GM13977 (cell line): ENCODE measurements around the gene C20orf144.
"Not testable (repeated sequence)": the region's sequence is repeated elsewhere in the genome, so short reads cannot be mapped to it uniquely, and the experiment has no call there.

Source experiments
- DNase-seq: peaks from one replicate; pipeline ENCODE4 v3.0.0; 2012; ENCODE audit warnings: low spot score
- in situ Hi-C: fragments of 300-500 bp; cut with MboI; formaldehyde crosslinking; loops from one replicate; pipeline ENCODE4 v1.12.0; 2022; ENCODE audit warnings: low sequenced_read_pairs, low pct_unique_long_range_greater_than_20kb, mixed read lengths, inconsistent platforms; ENCODE audit not compliant: unreplicated experiment
- TF ChIP-seq, protein P1 (sequence below): IDR thresholded peaks from 2 replicates; pipeline ENCODE4 v1.5.1; 2012; ENCODE audit warnings: mild to moderate bottlenecking, control low read depth; ENCODE audit not compliant: insufficient read depth; ENCODE audit errors: extremely low read depth, missing control alignments

Gene C20orf144

DNA sequence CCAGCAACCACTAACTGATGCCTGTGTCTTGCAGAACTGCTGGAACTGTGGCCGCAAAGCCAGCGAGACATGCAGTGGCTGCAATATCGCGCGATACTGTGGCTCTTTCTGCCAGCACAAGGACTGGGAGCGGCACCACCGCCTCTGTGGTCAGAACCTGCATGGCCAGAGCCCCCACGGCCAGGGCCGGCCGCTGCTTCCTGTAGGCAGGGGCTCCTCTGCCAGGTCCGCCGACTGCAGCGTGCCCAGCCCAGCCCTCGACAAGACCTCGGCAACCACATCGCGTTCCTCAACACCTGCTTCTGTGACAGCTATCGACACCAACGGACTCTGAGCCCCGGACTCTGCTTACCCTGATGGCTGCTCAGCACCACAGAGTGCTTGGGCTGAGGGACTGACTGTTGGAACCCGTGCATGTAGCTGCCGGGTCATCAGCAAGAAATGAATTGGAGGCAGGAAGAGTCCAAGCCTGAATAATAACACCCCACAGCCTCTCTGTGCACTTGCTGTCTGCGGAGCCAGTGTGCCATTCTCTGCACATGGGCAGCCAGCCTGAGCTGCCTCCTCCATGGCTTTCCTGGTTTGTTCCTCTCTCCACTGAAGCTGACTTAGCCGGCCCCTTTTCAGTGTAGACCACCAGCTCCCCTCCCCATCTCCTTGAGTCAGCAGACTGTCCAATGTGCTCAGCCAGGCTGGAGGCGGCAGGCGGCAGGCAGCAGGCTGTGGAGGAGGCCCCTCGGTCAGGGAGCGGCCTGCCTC lies 17.6 kb upstream of the C20orf144 start:
- TF ChIP-seq, protein P1, sequence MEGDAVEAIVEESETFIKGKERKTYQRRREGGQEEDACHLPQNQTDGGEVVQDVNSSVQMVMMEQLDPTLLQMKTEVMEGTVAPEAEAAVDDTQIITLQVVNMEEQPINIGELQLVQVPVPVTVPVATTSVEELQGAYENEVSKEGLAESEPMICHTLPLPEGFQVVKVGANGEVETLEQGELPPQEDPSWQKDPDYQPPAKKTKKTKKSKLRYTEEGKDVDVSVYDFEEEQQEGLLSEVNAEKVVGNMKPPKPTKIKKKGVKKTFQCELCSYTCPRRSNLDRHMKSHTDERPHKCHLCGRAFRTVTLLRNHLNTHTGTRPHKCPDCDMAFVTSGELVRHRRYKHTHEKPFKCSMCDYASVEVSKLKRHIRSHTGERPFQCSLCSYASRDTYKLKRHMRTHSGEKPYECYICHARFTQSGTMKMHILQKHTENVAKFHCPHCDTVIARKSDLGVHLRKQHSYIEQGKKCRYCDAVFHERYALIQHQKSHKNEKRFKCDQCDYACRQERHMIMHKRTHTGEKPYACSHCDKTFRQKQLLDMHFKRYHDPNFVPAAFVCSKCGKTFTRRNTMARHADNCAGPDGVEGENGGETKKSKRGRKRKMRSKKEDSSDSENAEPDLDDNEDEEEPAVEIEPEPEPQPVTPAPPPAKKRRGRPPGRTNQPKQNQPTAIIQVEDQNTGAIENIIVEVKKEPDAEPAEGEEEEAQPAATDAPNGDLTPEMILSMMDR: no peak

DNA sequence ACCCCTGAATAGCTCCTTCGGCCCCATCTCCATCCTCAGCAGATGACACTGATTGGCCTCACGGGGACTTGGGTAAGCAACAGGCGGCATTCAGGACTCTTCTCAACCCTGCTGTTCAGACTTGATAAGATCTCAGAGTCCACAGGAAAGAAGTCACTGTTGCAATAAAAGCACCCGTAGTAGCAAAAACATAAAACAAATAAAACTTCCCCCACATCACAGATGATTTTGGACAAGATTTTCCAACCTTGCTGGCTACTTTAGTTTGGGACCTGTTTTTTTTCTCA lies 17.1 kb upstream of the C20orf144 start:
- TF ChIP-seq, protein P1: no peak
- no peak for DNase-seq
- in situ Hi-C loops: no loop called here

More for the DNA sequence above, 17.6 kb upstream of the C20orf144 start:
- DNase-seq: no peak
- in situ Hi-C loops: no loop called here

DNA sequence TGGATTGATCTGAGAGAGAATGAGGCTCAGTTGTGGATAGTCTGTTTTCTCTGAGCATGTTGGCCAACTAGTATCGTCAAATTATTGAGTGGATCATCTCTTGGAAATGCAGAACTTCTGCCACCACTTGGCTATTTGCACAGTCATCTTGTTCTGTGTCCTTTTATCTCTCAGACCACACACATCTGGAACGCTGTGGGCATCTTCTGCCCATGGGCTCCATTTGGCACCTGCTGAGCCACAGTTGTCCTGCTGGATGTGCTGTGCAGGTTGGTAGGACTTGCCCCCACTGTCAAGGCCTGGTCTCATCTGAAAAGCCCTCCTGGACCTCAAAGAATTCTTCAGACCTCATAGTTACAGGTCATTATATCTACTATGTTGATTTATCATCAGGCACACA lies 16.7 kb upstream of the C20orf144 start:
- in situ Hi-C loops: no loop called here
- TF ChIP-seq, protein P1: no peak
- DNase-seq: no peak

DNA sequence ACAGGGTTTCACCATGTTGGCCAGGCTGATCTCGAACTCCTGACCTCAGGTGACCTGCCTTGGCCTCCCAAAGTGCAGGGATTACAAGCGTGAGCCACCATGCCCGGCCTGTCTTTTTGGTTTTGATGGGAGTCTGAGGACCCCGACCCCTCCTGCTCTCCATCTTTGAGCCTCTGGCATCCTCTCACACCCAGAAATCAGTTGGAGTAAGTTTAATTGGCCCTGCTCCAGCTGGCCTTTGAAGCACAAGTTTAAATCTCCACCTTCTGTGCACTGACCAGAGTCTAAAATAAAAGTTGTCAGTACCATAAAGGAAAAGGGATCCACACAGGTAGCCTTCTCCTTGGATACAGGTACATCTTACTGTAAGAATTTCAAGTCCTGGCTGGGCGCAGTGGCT lies 15.9 kb upstream of the C20orf144 start:
- TF ChIP-seq, protein P1: no peak
- DNase-seq: no peak

DNA sequence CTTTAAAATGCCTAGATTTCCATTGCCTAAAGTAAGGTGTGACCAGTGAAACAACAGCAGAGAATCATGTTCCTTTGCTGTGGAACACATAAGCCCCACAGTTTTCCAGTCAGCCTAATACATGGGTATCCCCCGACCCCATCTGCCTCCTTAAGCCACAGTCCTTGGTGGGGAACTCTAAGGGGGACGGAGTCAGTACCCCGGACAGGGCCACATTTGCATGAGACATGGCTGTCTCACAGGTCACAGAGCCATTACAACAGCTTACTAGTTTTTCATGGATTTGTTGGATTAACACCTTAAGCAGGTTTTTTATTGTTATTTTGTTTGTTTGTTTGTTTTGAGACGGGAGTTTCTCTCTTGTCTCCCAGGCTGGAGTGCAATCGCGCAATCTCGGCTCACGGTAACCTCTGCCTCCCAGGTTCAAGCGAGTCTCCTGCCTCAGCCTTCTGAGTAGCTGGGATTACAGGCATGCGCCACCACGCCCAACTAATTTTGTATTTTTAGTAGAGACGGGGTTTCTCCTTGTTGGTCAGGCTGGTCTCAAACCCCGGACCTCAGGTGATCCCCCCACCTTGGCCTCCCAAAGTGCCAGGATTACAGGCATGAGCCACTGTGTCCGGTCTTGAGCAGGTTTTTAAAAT lies 15.0 kb upstream of the C20orf144 start:
- DNase-seq, in situ Hi-C loops: not testable (repeated sequence)

More for the DNA sequence above, 15.9 kb upstream of the C20orf144 start:
- in situ Hi-C loops: no loop called here

DNA sequence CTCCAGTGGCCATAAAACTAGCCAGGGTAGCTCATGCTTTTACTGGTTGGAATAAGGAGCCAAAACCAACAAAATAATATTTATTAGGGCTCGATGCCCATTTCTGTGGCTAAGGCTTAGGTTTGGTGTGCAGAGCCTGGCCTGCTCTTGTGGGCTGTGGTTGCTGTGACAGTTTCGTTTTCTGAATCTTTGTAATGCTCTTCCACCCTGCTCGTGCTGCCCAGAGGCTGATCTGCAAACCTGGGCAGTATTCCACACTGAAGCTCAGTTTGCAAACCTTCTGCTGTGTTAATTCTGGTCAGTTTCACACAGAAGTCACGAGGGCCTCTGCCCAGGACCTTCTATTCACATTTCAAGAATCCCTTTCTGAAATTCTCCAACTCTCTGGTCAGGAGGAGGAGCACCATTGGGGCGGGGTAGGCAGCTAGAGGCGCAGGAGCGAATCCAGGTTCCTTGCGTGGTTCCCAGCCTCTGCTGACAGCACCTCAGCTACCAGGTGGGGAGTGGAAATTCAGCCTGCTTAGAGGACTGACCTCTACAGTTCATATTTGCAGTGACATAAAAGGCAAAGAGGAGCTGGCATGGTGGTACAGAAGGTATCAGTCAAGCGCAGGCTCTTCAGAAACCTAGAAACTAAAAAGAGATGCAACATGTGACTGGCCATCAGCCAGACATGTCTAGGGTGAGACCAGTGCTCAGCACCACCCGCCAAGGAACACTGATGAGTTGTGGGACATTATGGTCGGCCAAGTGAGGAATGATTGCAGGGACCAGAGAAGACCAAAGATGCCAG lies 14.3 kb upstream of the C20orf144 start:
- in situ Hi-C loops: no loop called here
- TF ChIP-seq, protein P1: no peak
- DNase-seq: peak; percentile 76
